GM23248 (cell line): ENCODE data around the gene FAM83G. TPM values are rescaled to one million over a fixed set of nuclear protein-coding genes. Genes with fewer than 3 reads are reported as not detected.

Experiments used
- DNase-seq: peaks from one replicate; pipeline ENCODE4 v3.0.0-alpha.2; 2015
- H2AFZ ChIP-seq: fragments of 200-600 bp; sonication (generic); 2 replicates; pipeline ENCODE4 v1.6.1; 2016; ENCODE audit warnings: antibody characterized with exemption
- H3F3A ChIP-seq: fragments of 200-600 bp; sonication (generic); 2 replicates; pipeline ENCODE4 v1.6.1; 2016; ENCODE audit warnings: mild to moderate bottlenecking, antibody characterized with exemption, mixed run types; ENCODE audit not compliant: insufficient read depth
- H3K27ac ChIP-seq: fragments of 200-600 bp; sonication (generic); 2 replicates; pipeline ENCODE4 v1.5.1; 2016; ENCODE audit warnings: mild to moderate bottlenecking
- H3K27me3 ChIP-seq: fragments of 200-600 bp; sonication (generic); replicated peaks from 2 replicates; pipeline ENCODE4 v1.6.1; 2016; ENCODE audit warnings: mild to moderate bottlenecking; ENCODE audit not compliant: insufficient read depth
- H3K36me3 ChIP-seq: fragments of 200-600 bp; sonication (generic); 2 replicates; pipeline ENCODE4 v1.6.1; 2016; ENCODE audit warnings: low read depth, mild to moderate bottlenecking
- H3K4me1 ChIP-seq: fragments of 200-600 bp; sonication (generic); 2 replicates; pipeline ENCODE4 v1.6.1; 2016; ENCODE audit warnings: mild to moderate bottlenecking; ENCODE audit not compliant: insufficient read depth
- H3K4me2 ChIP-seq: fragments of 200-600 bp; sonication (generic); one replicate; pipeline ENCODE4 v1.6.1; 2016; ENCODE audit warnings: mild to moderate bottlenecking; ENCODE audit not compliant: unreplicated experiment
- H3K4me3 ChIP-seq: fragments of 200-600 bp; sonication (generic); 2 replicates; pipeline ENCODE4 v1.5.1; 2016; ENCODE audit warnings: mild to moderate bottlenecking
- H3K79me2 ChIP-seq: fragments of 200-600 bp; sonication (generic); 2 replicates; pipeline ENCODE4 v1.6.1; 2016; ENCODE audit warnings: mild to moderate bottlenecking; ENCODE audit not compliant: insufficient read depth
- H3K9ac ChIP-seq: fragments of 200-600 bp; sonication (generic); 2 replicates; pipeline ENCODE4 v1.6.1; 2016; ENCODE audit warnings: mild to moderate bottlenecking
- H3K9me2 ChIP-seq: fragments of 200-600 bp; sonication (generic); 2 replicates; pipeline ENCODE4 v1.6.1; 2016; ENCODE audit warnings: mixed run types, mild to moderate bottlenecking, moderate library complexity; ENCODE audit not compliant: insufficient read depth
- H3K9me3 ChIP-seq: fragments of 200-600 bp; sonication (generic); one replicate; pipeline ENCODE4 v1.6.1; 2017; ENCODE audit warnings: low read depth
- H4K20me1 ChIP-seq: fragments of 200-600 bp; sonication (generic); 2 replicates; pipeline ENCODE4 v1.6.0; 2016; ENCODE audit not compliant: insufficient read depth
- EZH2 ChIP-seq: fragments of 200-600 bp; sonication (generic); IDR thresholded peaks from 2 replicates; pipeline ENCODE4 v1.6.1; 2018; ENCODE audit warnings: antibody characterized with exemption, mild to moderate bottlenecking; ENCODE audit not compliant: insufficient read depth, poor library complexity, severe bottlenecking
- EZH2phosphoT487 ChIP-seq: fragments of 200-600 bp; sonication (generic); IDR thresholded peaks from 2 replicates; pipeline ENCODE4 v1.6.1; 2018; ENCODE audit warnings: antibody characterized with exemption, moderate library complexity, mild to moderate bottlenecking, low read depth; ENCODE audit not compliant: insufficient read depth
- WGBS, 2 experiments: methylation state at CpG; one replicate each; pipeline ENCODE4 v1.1.6; 2015 to 2017; ENCODE audit warnings: low lambda C conversion rate in 2 of 2, low coverage in 1 of 2; ENCODE audit errors: missing lambda C conversion rate in 2 of 2; 5-methylcytosine and 5-hydroxymethylcytosine counted together
- in situ Hi-C: fragments of 300-500 bp; cut with MboI; formaldehyde crosslinking; loops from 2 replicates; pipeline ENCODE4 v1.15.0; 2020
- polyA plus RNA-seq: library from polyadenylated mRNA; unstranded; fragments of >200 nt; fragmentation: Nextera tagmentation; extraction: Ambion mirVana; gene quantifications from 2 replicates; pipeline ENCODE4 v1.2.1, GENCODE V29; 2016
- total RNA-seq: library from RNA; depleted of rRNA; stranded (reverse); fragments of >200 nt; shearing (Covaris generic); gene quantifications from 2 replicates; pipeline ENCODE4 v1.2.3, GENCODE V29; 2014

FAM83G gene
- total and polyA plus RNA-seq, 2 experiments from 2014 or later, result 8.9 to 26.2 TPM

- WGBS, 2 experiments, result 78 to 83% methylated on average over 6 of the region's 6 CpGs
- Histone ChIP-seq H3K36me3 (0 out of 2 replicates have a peak, but pooled peaks cover 7% of the 10 kb centered on the region), H3K4me2 (no peak overlapping the region), H3K9ac (no peak overlapping the region), H3K27me3 (no peaks in the 10 kb centered on the region), H2AFZ (no peak overlapping the region), H3K4me1 (peaks cover 16% of the 10 kb centered on the region), H3K4me3 (no peak overlapping the region), H3K79me2 (peaks cover 100% of the 10 kb centered on the region), H4K20me1 (no peaks in the 10 kb centered on the region), H3K9me2 (no peaks in the 10 kb centered on the region), H3K27ac (no peak overlapping the region), H3K9me3 (no peaks in the 10 kb centered on the region), H3F3A (no peaks in the 10 kb centered on the region)
- in situ Hi-C loops, result loop anchor here (10.0 kb wide), 1 partner anchor 63 kb away; no protein-coding TSS in a partner anchor
- TF ChIP-seq EZH2 (no peak), EZH2phosphoT487 (no peak)
- DNase-seq, result no peak
These were observed 6.8 kb downstream of the FAM83G start for GRCh38 chr17:18997650-18998196.

- H4K20me1 ChIP-seq, result no peaks in the 10 kb centered on the region
These were observed 8.1 kb downstream of the FAM83G start for GRCh38 chr17:18996458-18996857.

DNA sequence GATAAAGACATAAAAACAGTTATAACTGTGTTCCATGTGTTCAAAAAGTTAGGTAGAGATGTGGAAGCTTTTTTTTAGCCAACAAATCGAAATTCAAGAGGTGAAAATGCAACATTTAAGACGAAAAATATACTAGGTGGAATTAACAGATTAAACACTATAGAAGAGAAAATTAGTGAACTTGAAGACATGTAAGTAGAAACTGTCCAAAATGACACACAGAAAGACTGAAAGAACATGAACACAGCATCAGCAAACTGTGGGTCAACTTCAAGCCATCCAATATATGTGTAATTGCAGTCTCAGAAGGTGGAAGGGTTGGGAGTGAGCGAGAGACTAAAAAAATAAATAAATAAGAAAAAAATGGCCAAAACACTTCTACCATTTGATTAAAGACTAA lies 9.3 kb downstream of the FAM83G start:
- no peaks in the 10 kb centered on the region for H3K9me3 ChIP-seq
- 0 out of 2 replicates have a peak, but pooled peaks cover 7% of the 10 kb centered on the region for H3K36me3 ChIP-seq
- no peak overlapping the region for H3K27ac ChIP-seq
- no peaks in the 10 kb centered on the region for H3K9me2 ChIP-seq
- DNase-seq, result no peak
- H3F3A ChIP-seq, result no peaks in the 10 kb centered on the region
- H3K4me3 ChIP-seq, result no peak overlapping the region
- peaks cover 99% of the 10 kb centered on the region for H3K79me2 ChIP-seq
- in situ Hi-C loops, result loop anchor here (10.0 kb wide), 1 partner anchor 60 kb away; no protein-coding TSS in a partner anchor
- no peaks in the 10 kb centered on the region for H3K4me1 ChIP-seq
- no peaks in the 10 kb centered on the region for H3K27me3 ChIP-seq
- WGBS, 2 experiments, result 70 to 78% methylated on average over 3 of the region's 3 CpGs
- TF ChIP-seq EZH2, result no peak
- no peak for TF ChIP-seq EZH2phosphoT487
- H2AFZ ChIP-seq, result no peak overlapping the region
- H3K4me2 ChIP-seq, result no peak overlapping the region
- H4K20me1 ChIP-seq, result no peaks in the 10 kb centered on the region
- H3K9ac ChIP-seq, result no peak overlapping the region

More at GRCh38 chr17:18996458-18996857, 8.1 kb downstream of the FAM83G start:
- Histone ChIP-seq H3K9ac (no peak overlapping the region), H3K4me2 (no peak overlapping the region), H3F3A (no peaks in the 10 kb centered on the region), H3K36me3 (0 out of 2 replicates have a peak, but pooled peaks cover 7% of the 10 kb centered on the region), H2AFZ (no peak overlapping the region), H3K4me3 (no peak overlapping the region), H3K4me1 (peaks cover 4% of the 10 kb centered on the region; the same call in 1 of the 2 replicates), H3K27me3 (no peaks in the 10 kb centered on the region), H3K27ac (no peak overlapping the region), H3K79me2 (peaks cover 99% of the 10 kb centered on the region), H3K9me2 (no peaks in the 10 kb centered on the region), H3K9me3 (no peaks in the 10 kb centered on the region)
- 87 to 91% methylated on average over 2 of the region's 2 CpGs for WGBS, 2 experiments
- in situ Hi-C loops, result loop anchor here (10.0 kb wide), 1 partner anchor 62 kb away; no protein-coding TSS in a partner anchor
- TF ChIP-seq EZH2phosphoT487 (no peak), EZH2 (no peak)
- no peak for DNase-seq

DNA sequence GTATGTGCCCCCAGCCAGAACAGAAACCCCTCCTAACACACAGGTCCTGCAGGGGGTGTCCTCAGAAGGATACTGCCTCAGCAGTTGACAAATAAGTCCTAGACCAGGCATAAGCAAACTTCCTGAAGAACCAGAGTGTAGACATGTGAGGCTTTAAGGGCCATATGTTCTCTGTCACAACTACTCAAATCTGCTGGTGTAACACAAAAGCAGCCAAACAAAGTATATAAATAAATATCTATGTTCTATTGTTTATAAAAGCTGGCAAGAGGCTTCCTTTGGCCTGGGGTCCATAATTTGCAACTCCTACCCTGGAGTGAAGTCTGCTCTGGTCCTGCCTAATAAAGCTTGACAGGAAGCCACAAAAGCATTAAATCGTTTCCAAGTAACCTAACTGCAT lies 9.9 kb downstream of the FAM83G start:
- H3K9me3 ChIP-seq, result no peaks in the 10 kb centered on the region
- H3K27me3 ChIP-seq, result no peaks in the 10 kb centered on the region
- in situ Hi-C loops, result loop anchor here (10.0 kb wide), 1 partner anchor 60 kb away; no protein-coding TSS in a partner anchor
- no peak overlapping the region for H2AFZ ChIP-seq
- H3K9ac ChIP-seq, result no peak overlapping the region
- TF ChIP-seq EZH2 (no peak), EZH2phosphoT487 (no peak)
- 0 out of 2 replicates have a peak, but pooled peaks cover 7% of the 10 kb centered on the region for H3K36me3 ChIP-seq
- H3K27ac ChIP-seq, result no peak overlapping the region
- H3F3A ChIP-seq, result no peaks in the 10 kb centered on the region
- H4K20me1 ChIP-seq, result no peaks in the 10 kb centered on the region
- H3K79me2 ChIP-seq, result peaks cover 99% of the 10 kb centered on the region
- H3K4me2 ChIP-seq, result no peak overlapping the region
- WGBS, 2 experiments, result 10 to 17% methylated on average over 1 of the region's 1 CpG
- DNase-seq, result no peak
- H3K4me1 ChIP-seq, result no peaks in the 10 kb centered on the region
- no peaks in the 10 kb centered on the region for H3K9me2 ChIP-seq
- H3K4me3 ChIP-seq, result no peak overlapping the region
